ENCODE measurements around the gene RIN1. TPM values are rescaled to one million over a fixed set of nuclear protein-coding genes. Genes with fewer than 3 reads are reported as not detected.

The RIN1 gene
- total RNA-seq, 1 experiment from 2014 or later: 5.4 TPM

DNA sequence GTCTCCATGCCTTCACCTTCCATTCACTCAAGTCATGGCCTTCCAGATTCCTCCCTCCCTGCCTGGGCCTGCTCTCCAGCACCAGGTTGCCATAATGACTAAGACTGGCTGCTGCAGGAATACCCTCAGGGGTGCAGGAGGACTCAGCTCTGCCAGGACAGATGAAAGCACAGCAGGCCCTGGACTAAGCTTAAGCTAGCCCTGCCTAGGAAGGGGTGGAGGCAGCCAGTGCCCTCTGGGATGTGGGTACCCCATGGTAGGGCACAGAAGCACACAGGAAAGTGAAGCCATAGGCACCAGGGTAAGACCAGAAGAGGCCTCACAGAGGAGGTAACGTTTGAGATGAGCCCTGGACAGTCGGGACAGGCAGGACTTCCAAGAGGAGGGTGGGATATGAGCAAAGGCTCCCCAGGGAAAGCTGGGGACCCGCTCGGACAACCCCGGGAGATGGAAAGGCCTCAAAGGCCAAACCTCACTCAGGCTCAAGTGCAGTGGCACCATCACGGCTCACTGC lies 3.0 kb upstream of the RIN1 start:
- Mint-ChIP-seq H3K4me1 (peaks cover 29 to 30% of the 10 kb centered on the region in 2 experiments), H3K4me3 (no peak overlapping the region), H3K27me3 (ENCODE audit: low read depth) (peaks cover 4% of the 10 kb centered on the region), H3K9me3 (no peaks in the 10 kb centered on the region), H3K27ac (no peak overlapping the region; a peak in 1 of 7 replicates), H3K36me3 (ENCODE audit: insufficient read depth in 1 of 3, low read depth in 3 of 3) (peaks cover 12 to 35% (median 27%) of the 10 kb centered on the region in 3 experiments; a peak in 6 of 7 replicates)
- no peak overlapping the region for H2BK20ac ChIP-seq (ENCODE audit: low read depth, low read length, poor library complexity, severe bottlenecking)
- TF ChIP-seq, protein P1, sequence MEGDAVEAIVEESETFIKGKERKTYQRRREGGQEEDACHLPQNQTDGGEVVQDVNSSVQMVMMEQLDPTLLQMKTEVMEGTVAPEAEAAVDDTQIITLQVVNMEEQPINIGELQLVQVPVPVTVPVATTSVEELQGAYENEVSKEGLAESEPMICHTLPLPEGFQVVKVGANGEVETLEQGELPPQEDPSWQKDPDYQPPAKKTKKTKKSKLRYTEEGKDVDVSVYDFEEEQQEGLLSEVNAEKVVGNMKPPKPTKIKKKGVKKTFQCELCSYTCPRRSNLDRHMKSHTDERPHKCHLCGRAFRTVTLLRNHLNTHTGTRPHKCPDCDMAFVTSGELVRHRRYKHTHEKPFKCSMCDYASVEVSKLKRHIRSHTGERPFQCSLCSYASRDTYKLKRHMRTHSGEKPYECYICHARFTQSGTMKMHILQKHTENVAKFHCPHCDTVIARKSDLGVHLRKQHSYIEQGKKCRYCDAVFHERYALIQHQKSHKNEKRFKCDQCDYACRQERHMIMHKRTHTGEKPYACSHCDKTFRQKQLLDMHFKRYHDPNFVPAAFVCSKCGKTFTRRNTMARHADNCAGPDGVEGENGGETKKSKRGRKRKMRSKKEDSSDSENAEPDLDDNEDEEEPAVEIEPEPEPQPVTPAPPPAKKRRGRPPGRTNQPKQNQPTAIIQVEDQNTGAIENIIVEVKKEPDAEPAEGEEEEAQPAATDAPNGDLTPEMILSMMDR (conservative IDR thresholded peaks at IDR 0.05): no peak
- no peak overlapping the region for H3K14ac ChIP-seq (ENCODE audit: insufficient read depth, low read length)
- no peak overlapping the region for H2BK12ac ChIP-seq (ENCODE audit: insufficient read length, low read depth, low read length)
- H3K4me2 ChIP-seq (ENCODE audit: insufficient read depth, insufficient read length, low read length): no peak overlapping the region
- WGBS (ENCODE audit: extremely low coverage, insufficient read length, low lambda C conversion rate): no CpG with 5 or more reads among the region's 6 CpGs
- peaks cover 1% of the 10 kb centered on the region for H3K23me2 ChIP-seq (ENCODE audit: insufficient read length, low read depth, low read length, poor library complexity, severe bottlenecking)
- no peak overlapping the region for H3K23ac ChIP-seq (ENCODE audit: insufficient read length, low read depth, low read length)
- H2BK120ac ChIP-seq (ENCODE audit: low read depth, low read length, poor library complexity, severe bottlenecking): no peak overlapping the region
- H3K79me2 ChIP-seq (ENCODE audit: insufficient read depth, low read length): peaks cover under 1% of the 10 kb centered on the region; the same call in 1 of the 2 replicates
- H3K9me3 ChIP-seq (ENCODE audit: control insufficient read depth, low read depth, low read length): no peaks in the 10 kb centered on the region
- H4K20me1 ChIP-seq (ENCODE audit: control insufficient read depth, insufficient read depth, insufficient read length): no peaks in the 10 kb centered on the region
- DNase-seq: no peak
- H2AFZ ChIP-seq (ENCODE audit: low read length): no peak overlapping the region
- no peak overlapping the region for H3K27ac ChIP-seq (ENCODE audit: insufficient read length, low read depth, low read length)
- H2BK15ac ChIP-seq (ENCODE audit: low read depth, low read length): no peak overlapping the region
- no peaks in the 10 kb centered on the region; the same call in 1 of the 2 replicates for H3K27me3 ChIP-seq (ENCODE audit: insufficient read depth, low read length)
- no peak overlapping the region for H3K9ac ChIP-seq (ENCODE audit: extremely low read depth, insufficient read length, low read length)
- H3K18ac ChIP-seq (ENCODE audit: insufficient read length, low read depth, low read length): no peak overlapping the region
- H3T11ph ChIP-seq (ENCODE audit: low read length): no peak overlapping the region
- H3K4ac ChIP-seq (ENCODE audit: low read depth, low read length): no peak overlapping the region
- no peak overlapping the region for H4K91ac ChIP-seq (ENCODE audit: insufficient read length, low read depth, low read length)
- H3K56ac ChIP-seq (ENCODE audit: insufficient read length, low read depth, low read length): no peak overlapping the region
- H4K8ac ChIP-seq (replicated peaks; ENCODE audit: insufficient read length, low read depth, low read length): no peak overlapping the region
- no peak overlapping the region for H4K5ac ChIP-seq (ENCODE audit: insufficient read length, low read depth, low read length)
- no peak overlapping the region for H2BK5ac ChIP-seq (ENCODE audit: insufficient read length, low read length)
- no peak overlapping the region for H2AK5ac ChIP-seq (ENCODE audit: insufficient read length, low read length)
- H3K79me1 ChIP-seq (ENCODE audit: insufficient read depth, low read depth, low read length, poor library complexity, severe bottlenecking): no peaks in the 10 kb centered on the region
- no peaks in the 10 kb centered on the region for H3K4me1 ChIP-seq (ENCODE audit: insufficient read depth, low read length)

Data from H9 (cell line).